ENCODE results near the gene MED27. TPM values are rescaled to one million over a fixed set of nuclear protein-coding genes. Genes with fewer than 3 reads are reported as not detected.

Gene MED27
- total RNA-seq, 2 experiments from 2014 or later = 32.5 TPM

DNA sequence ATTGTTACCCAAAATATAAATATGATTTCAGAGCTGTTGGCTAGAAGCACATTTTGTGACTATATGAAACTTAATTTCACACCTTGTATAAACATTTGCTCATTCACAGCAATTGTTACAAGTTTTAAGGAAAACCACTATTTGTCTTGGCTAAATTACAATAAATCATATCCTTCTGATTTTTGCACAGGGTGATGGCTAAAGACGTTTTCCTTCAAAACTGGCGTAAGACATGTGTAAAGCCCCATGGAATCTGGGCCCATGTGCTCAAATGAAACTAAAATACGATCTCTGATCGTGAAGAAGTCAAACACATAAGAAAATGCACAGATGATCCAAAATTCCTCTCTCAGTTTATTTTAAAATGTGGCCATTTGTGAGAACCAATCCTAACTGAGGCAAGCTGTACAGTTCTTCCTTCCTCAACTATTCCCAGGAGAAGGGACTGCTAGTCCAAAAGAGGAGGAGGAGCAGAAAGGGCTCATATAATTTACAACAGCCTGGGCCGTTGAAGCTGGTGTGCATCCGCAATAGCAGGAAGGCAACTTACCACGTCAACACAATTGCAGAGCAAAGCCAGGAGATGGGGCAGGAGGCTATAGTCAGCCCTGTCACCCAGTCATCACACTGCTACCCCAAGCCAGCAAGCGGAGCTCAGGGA lies 98.4 kb downstream of the MED27 start:
- no peak overlapping the region for H3K4me3 Mint-ChIP-seq

DNA sequence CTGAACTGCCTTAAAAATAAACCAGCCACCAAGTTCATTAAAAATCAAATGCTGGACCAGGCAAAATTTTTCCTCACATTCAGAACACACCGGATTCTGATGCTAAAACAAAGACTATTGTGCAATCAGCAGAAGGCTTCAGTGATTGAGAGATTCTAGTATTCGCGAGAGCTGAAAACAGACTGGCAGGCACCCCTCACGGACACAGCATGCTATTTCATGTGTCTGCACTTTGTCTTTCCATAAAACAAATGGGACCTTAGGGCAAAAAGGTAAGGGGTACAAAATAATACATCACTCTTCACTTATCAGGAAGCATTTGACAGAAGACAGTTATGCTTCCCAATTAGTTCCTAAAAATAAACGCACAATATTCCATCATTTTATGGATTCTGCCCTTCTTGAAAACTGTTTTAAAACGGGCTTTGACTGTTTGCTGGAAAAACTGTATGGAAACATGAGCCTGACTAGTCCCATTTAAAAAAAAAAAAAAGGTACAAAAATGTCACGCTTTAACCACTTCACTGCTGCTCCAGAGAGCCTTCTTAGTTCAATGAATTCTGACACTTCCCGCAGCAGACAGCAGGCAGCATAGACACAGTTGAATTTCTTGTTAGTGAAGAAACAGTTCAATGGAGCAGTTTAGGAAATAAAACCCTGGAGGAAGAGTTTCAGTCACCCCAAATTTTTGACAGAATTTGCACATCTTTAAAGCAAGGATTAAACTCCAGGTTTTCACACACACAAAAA lies 99.2 kb downstream of the MED27 start:
- TF ChIP-seq, protein P1, sequence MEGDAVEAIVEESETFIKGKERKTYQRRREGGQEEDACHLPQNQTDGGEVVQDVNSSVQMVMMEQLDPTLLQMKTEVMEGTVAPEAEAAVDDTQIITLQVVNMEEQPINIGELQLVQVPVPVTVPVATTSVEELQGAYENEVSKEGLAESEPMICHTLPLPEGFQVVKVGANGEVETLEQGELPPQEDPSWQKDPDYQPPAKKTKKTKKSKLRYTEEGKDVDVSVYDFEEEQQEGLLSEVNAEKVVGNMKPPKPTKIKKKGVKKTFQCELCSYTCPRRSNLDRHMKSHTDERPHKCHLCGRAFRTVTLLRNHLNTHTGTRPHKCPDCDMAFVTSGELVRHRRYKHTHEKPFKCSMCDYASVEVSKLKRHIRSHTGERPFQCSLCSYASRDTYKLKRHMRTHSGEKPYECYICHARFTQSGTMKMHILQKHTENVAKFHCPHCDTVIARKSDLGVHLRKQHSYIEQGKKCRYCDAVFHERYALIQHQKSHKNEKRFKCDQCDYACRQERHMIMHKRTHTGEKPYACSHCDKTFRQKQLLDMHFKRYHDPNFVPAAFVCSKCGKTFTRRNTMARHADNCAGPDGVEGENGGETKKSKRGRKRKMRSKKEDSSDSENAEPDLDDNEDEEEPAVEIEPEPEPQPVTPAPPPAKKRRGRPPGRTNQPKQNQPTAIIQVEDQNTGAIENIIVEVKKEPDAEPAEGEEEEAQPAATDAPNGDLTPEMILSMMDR (IDR thresholded peaks at IDR 0.05) = no peak
- ATAC-seq (no peak), DNase-seq (no peak)
- no peaks in the 10 kb centered on the region for H3K27me3 Mint-ChIP-seq
- H3K36me3 Mint-ChIP-seq (ENCODE audit: low read depth) = peaks cover under 1% of the 10 kb centered on the region
- no peak overlapping the region for H3K27ac Mint-ChIP-seq
- no peak overlapping the region for H3K4me3 Mint-ChIP-seq
- intact Hi-C loops (cut with micrococcal nuclease) = no loop called here
- peaks cover 12% of the 10 kb centered on the region for H3K4me1 Mint-ChIP-seq (ENCODE audit: low read depth)
- CTCF ChIA-PET = no interaction called here
- H3K9me3 Mint-ChIP-seq = no peaks in the 10 kb centered on the region
- POLR2A ChIA-PET = no interaction called here

More for the DNA sequence above, 98.4 kb downstream of the MED27 start:
- Mint-ChIP-seq H3K4me1 (ENCODE audit: low read depth) (peaks cover 12% of the 10 kb centered on the region), H3K27ac (no peak overlapping the region), H3K36me3 (ENCODE audit: low read depth) (no peaks in the 10 kb centered on the region), H3K9me3 (no peaks in the 10 kb centered on the region), H3K27me3 (no peaks in the 10 kb centered on the region)
- DNase-seq = no peak
- no peak for ATAC-seq
- CTCF ChIA-PET = no interaction called here
- intact Hi-C loops (cut with micrococcal nuclease) = no loop called here
- POLR2A ChIA-PET = no interaction called here
- TF ChIP-seq, protein P1 (IDR thresholded peaks at IDR 0.05) = no peak

DNA sequence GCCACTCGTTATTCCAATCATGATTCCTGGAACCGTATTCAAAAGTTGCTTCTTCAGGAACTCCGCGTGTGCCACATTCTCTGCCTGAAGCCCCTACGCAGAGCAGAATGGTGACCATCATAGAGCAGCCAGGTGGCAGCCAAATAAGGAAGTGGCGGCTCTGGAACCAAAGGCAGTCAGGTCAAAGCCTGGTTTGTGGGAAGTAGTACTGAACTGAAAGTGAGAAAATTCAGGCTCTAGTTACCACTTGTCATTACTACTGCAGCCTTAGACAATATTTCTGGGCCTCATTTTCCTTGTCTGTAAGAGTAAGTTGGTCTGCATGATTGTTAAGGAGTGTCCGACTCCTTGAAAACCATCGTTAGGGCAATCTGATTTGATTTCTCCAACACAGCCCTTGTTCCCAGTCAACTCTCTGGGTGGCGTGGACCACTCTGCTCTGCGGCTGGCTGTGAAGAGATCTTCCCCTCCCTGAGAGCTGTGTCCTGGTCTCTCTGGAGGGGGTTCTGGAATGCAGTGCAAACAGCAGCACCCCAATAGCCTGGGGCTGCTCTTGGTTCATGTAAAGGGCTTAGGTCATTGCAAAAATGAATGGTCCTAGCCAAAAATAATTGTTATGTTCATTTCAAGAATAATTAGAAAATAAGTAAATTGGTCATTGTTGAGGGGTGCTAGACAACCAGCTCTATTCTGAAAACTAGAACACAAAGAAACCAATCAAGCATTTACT lies 102.4 kb downstream of the MED27 start:
- CTCF ChIA-PET = interaction anchor here (0.6 kb wide), 1 partner anchor 626 kb away, joined by 3 read pairs; no protein-coding TSS in a partner anchor
- ATAC-seq (no peak), DNase-seq (no peak)
- H3K9me3 Mint-ChIP-seq = no peaks in the 10 kb centered on the region
- H3K27me3 Mint-ChIP-seq = no peaks in the 10 kb centered on the region
- H3K4me1 Mint-ChIP-seq (ENCODE audit: low read depth) = no peaks in the 10 kb centered on the region
- no peak overlapping the region for H3K4me3 Mint-ChIP-seq
- intact Hi-C loops (cut with micrococcal nuclease) = no loop called here
- TF ChIP-seq, protein P1 (IDR thresholded peaks at IDR 0.05) = no peak
- peaks cover 6% of the 10 kb centered on the region for H3K36me3 Mint-ChIP-seq (ENCODE audit: low read depth)
- no peak overlapping the region for H3K27ac Mint-ChIP-seq
- POLR2A ChIA-PET = no interaction called here

DNA sequence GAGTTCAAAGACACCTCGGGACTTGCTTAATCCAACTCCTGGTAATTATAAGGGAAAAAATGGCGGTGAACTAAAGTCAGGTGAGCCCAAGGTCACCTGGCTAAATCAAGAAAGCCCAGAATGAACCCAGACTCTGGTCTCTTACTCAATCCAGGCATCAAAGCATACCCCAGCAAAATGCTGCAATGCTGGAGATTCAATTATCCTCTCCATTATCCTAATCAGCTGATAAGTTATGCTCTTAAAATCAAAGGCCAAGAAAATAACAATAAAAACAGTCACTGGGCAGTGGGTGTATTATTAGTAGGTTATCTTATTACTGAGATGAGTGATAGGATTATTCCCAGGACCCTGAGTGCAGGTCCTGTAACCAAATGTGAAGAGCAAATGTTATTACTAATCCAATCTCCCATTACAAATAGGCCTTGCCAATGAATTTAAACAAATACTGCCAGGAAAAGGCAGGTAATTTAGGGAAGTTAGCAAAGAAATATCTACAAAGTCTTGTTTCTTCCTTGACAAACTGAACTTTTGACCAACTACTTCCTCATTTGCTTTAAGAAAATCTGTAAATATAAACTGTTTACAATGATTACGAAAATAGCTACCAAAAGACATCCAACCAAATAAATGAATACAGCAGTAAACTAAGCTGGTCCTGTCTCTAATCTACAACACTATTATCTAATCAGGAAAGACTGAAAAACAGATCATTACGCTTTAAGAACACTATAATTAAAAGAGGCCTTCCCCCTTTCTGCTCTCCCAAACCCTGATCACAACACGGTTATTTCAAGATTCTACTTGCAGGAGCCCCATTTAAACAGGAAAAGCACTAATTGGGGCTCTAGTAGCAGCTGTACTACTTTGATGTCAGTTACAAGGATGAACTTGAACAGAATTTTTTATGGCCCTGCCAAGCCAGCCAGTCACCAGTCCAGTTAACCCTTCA lies 103.2 kb downstream of the MED27 start:
- Mint-ChIP-seq H3K36me3 (ENCODE audit: low read depth) (peaks cover 6% of the 10 kb centered on the region), H3K27ac (no peak overlapping the region), H3K27me3 (no peaks in the 10 kb centered on the region), H3K4me3 (no peak overlapping the region), H3K4me1 (ENCODE audit: low read depth) (no peaks in the 10 kb centered on the region), H3K9me3 (no peaks in the 10 kb centered on the region)
- ATAC-seq (no peak), DNase-seq (no peak)
- intact Hi-C loops (cut with micrococcal nuclease) = no loop called here
- ChIA-PET POLR2A (no interaction called here), CTCF (no interaction called here)
- TF ChIP-seq, protein P1 (IDR thresholded peaks at IDR 0.05) = no peak
